Tibial nerve (tissue), 4 donors: ENCODE results near the gene RPS6KA2. TPM values are rescaled to one million over a fixed set of nuclear protein-coding genes. Genes with fewer than 3 reads are reported as not detected.

Experiments
- DNase-seq, 2 donors: peaks; one replicate each; pipeline ENCODE4 v3.0.0-alpha.2; 2019; ENCODE audit warnings: low spot score in 2 of 2
- H3K27ac ChIP-seq, 4 donors: fragments of 200-600 bp; sonication (generic) in 3 of 4; one replicate each; pipeline ENCODE4 v1.5.1; 2017 to 2019; ENCODE audit warnings: mild to moderate bottlenecking in 1 of 4
- H3K27me3 ChIP-seq, 2 donors: fragments of 200-600 bp; sonication (generic) in 1 of 2; one replicate each; pipeline versions ENCODE4 v1.5.1 to v1.6.0; 2017 to 2019
- H3K36me3 ChIP-seq, 3 donors: fragments of 200-600 bp; sonication (generic); one replicate each; pipeline ENCODE4 v1.5.1; 2018 to 2019
- H3K4me1 ChIP-seq, 4 donors: fragments of 200-600 bp; sonication (generic) in 3 of 4; one replicate each; pipeline ENCODE4 v1.5.1; 2017 to 2019
- H3K4me3 ChIP-seq, 4 donors: fragments of 200-600 bp; sonication (generic) in 3 of 4; one replicate each; pipeline ENCODE4 v1.5.1; 2017 to 2019; ENCODE audit warnings: mild to moderate bottlenecking in 1 of 4, moderate library complexity in 1 of 4
- H3K9me3 ChIP-seq, 4 donors: fragments of 200-600 bp; sonication (generic) in 3 of 4; one replicate each; pipeline ENCODE4 v1.5.1; 2017 to 2019
- CTCF ChIP-seq, 5 experiments: fragments of 200-600 bp in 3 of 5; fragments of 450-650 bp in 2 of 5; sonication (generic) in 3 of 5; IDR thresholded peaks; one replicate each; pipeline ENCODE4 v1.5.1; 2016 to 2019; ENCODE audit warnings: antibody characterized with exemption in 5 of 5, mild to moderate bottlenecking in 3 of 5, moderate library complexity in 2 of 5
- EP300 ChIP-seq, 2 donors: sonication (generic); formaldehyde crosslinking; IDR thresholded peaks; one replicate each; pipeline ENCODE4 v1.6.1; 2017; ENCODE audit warnings: antibody characterized with exemption in 2 of 2, mild to moderate bottlenecking in 1 of 2
- POLR2A ChIP-seq, 2 donors: fragments of 450-650 bp; IDR thresholded peaks; one replicate each; pipeline ENCODE4 v1.6.1; 2017; ENCODE audit warnings: antibody characterized with exemption in 2 of 2, mild to moderate bottlenecking in 2 of 2, moderate library complexity in 2 of 2
- WGBS, 2 donors: methylation state at CpG; one replicate each; pipeline ENCODE4 v1.1.5; 2018; 5-methylcytosine and 5-hydroxymethylcytosine counted together
- total RNA-seq, 4 donors: library from RNA; depleted of rRNA; stranded (reverse); fragments of >200 nt; gene quantifications; one replicate each; pipeline ENCODE4 v1.1.0, GENCODE V29; 2016

RPS6KA2 gene
- total RNA-seq, 4 donors from 2014 or later: 89.6 to 153 (median 103) TPM

- Histone ChIP-seq H3K4me1 (no peaks in the 10 kb centered on the region), H3K9me3 (peaks cover 0 to 18% (median 4%) of the 10 kb centered on the region in 4 donors), H3K27me3 (no peaks in the 10 kb centered on the region), H3K36me3 (peaks cover 0 to 52% (median 0%) of the 10 kb centered on the region in 3 donors), H3K27ac (no peak overlapping the region), H3K4me3 (no peak overlapping the region)
- TF ChIP-seq EP300 (IDR thresholded peaks at IDR 0.05): no peak
- no peak for TF ChIP-seq POLR2A (IDR thresholded peaks at IDR 0.05)
- TF ChIP-seq CTCF (IDR thresholded peaks at IDR 0.05): no peak
- 93 to 94% methylated on average over 9 of the region's 9 CpGs for WGBS, 2 donors
- no peak for DNase-seq
Observed at GRCh38 chr6:166563805-166564204, 63.2 kb downstream of the RPS6KA2 start.

DNA sequence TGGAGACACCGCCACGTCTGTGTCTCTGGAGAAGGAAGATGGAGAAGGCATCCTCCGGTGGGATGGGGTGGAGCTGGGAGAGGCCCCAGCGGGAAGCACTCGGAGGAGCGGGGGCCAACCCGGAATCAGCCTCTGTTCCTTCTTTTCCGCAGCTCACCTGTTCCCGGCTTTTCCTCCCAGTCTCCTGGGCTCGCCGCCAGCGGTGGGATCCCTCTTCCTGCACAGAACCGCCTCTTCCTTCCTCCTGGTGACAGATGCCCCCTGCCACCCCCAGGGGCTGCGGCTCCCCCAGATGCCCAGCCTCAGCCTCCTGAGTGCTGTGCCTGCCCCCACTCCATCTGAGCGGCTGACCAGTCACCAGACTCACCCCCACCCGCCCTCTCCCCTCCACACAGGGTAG is 63.9 kb downstream of the RPS6KA2 start:
- Histone ChIP-seq H3K27ac (peak overlapping the region in 1 of 4 donors; percentile 63), H3K9me3 (peaks cover 0 to 18% (median 4%) of the 10 kb centered on the region in 4 donors), H3K4me1 (no peaks in the 10 kb centered on the region), H3K27me3 (no peaks in the 10 kb centered on the region), H3K4me3 (no peak overlapping the region), H3K36me3 (peaks cover 0 to 52% (median 0%) of the 10 kb centered on the region in 3 donors)
- WGBS, 2 donors: 74 to 76% methylated on average over 16 of the region's 16 CpGs
- no peak for DNase-seq
- TF ChIP-seq CTCF (IDR thresholded peaks at IDR 0.05) (no peak), POLR2A (IDR thresholded peaks at IDR 0.05) (no peak), EP300 (IDR thresholded peaks at IDR 0.05) (no peak)

GRCh38 chr6:166562726-166563125 is 64.3 kb downstream of the RPS6KA2 start:
- Histone ChIP-seq H3K27ac (peak overlapping the region in 2 of 4 donors; percentile 54 to 63), H3K36me3 (peaks cover 0 to 52% (median 0%) of the 10 kb centered on the region in 3 donors), H3K4me1 (peaks cover 0 to under 1% (median 0%) of the 10 kb centered on the region in 4 donors), H3K9me3 (peaks cover 0 to 18% (median 4%) of the 10 kb centered on the region in 4 donors), H3K4me3 (no peak overlapping the region), H3K27me3 (no peaks in the 10 kb centered on the region)
- WGBS, 2 donors: 98% methylated on average over 9 of the region's 9 CpGs
- TF ChIP-seq EP300 (IDR thresholded peaks at IDR 0.05) (no peak), CTCF (IDR thresholded peaks at IDR 0.05) (no peak), POLR2A (IDR thresholded peaks at IDR 0.05) (no peak)
- no peak for DNase-seq

DNA sequence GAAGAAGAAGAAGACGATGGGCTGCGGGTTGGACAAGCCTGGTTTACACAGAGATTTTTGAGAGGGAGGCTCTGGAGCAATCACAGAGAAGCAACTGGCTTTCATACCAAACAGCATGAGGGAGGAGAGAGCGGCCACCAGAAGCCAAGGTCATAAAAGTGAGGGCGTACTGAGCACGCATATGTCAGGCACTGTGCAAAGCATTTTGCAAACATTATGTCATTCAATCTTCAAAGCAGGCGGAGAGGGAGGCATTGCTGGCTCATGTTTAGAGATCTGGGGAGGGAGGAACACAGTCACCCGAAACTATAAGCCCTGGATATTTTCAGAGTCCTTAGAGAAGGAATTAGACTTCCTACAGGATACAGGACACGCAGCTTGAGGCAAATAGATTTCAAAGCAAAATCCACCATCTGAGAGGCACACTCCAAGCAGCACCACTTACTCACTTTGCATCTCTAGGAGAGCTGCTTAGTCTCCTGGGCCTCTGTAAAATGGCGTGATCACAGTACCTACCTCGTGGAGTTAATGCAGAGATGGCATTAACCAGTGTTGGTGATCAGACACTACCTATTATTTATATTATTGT is 65.2 kb downstream of the RPS6KA2 start:
- H3K36me3 ChIP-seq: peaks cover 0 to 52% (median 0%) of the 10 kb centered on the region in 3 donors
- DNase-seq: no peak
- H3K4me3 ChIP-seq: no peak overlapping the region
- no peaks in the 10 kb centered on the region for H3K27me3 ChIP-seq
- TF ChIP-seq EP300 (IDR thresholded peaks at IDR 0.05) (peak in 1 of 2 donors; percentile 32), CTCF (IDR thresholded peaks at IDR 0.05) (no peak)
- H3K4me1 ChIP-seq: peaks cover 0 to 7% (median 3%) of the 10 kb centered on the region in 4 donors
- H3K9me3 ChIP-seq: peaks cover 0 to 21% (median 4%) of the 10 kb centered on the region in 4 donors
- WGBS, 2 donors: 59 to 68% methylated on average over 10 of the region's 10 CpGs
- peak overlapping the region in 2 of 4 donors; percentile 54 to 63 for H3K27ac ChIP-seq

DNA sequence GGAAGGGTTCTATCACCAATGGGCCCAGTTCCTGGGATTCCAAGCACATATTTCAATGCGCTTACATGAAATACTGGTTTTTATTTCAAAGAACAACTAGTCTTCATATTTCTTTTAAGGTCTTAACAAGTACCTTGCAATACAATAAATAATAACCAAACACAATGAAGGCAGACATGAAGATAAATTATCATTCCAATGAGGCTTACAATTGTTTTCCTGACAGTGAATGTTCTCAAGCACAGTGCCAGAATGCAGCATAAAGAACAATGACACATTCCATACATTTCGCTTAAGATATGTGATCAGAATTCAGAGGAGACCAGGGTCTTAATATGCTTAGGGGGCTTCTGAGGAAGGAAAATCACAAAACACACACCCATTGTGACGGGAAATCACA is 66.8 kb downstream of the RPS6KA2 start:
- H3K27me3 ChIP-seq: no peaks in the 10 kb centered on the region
- peaks cover 0 to 22% (median 10%) of the 10 kb centered on the region in 4 donors for H3K4me1 ChIP-seq
- peaks cover 0 to 39% (median 0%) of the 10 kb centered on the region in 3 donors for H3K36me3 ChIP-seq
- 71 to 83% methylated on average over 3 of the region's 3 CpGs for WGBS, 2 donors
- no peak for TF ChIP-seq EP300 (IDR thresholded peaks at IDR 0.05)
- H3K9me3 ChIP-seq: peaks cover 0 to 21% (median 4%) of the 10 kb centered on the region in 4 donors
- DNase-seq: no peak
- H3K4me3 ChIP-seq: no peak overlapping the region
- peak overlapping the region in 1 of 4 donors; percentile 63 for H3K27ac ChIP-seq
